Measurements from ENCODE around the gene STIM2.

The STIM2 gene

DNA sequence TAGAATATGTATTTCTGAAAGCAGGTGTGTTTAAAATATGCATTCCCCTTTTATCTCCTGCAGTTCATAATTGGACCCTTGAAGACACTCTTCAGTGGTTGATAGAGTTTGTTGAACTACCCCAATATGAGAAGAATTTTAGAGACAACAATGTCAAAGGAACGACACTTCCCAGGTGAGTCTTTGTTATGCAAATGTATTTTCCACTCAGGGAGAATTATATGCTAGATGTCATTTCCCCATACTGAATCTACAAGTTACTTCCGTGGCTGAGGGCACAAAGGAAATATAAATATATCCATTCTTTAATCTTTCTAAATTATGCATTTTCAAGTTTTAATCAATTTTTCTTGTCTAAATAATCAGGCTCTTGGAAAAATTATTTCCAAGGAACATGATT, 134.7 kb downstream of the STIM2 start:
- TF ChIP-seq, protein P1, sequence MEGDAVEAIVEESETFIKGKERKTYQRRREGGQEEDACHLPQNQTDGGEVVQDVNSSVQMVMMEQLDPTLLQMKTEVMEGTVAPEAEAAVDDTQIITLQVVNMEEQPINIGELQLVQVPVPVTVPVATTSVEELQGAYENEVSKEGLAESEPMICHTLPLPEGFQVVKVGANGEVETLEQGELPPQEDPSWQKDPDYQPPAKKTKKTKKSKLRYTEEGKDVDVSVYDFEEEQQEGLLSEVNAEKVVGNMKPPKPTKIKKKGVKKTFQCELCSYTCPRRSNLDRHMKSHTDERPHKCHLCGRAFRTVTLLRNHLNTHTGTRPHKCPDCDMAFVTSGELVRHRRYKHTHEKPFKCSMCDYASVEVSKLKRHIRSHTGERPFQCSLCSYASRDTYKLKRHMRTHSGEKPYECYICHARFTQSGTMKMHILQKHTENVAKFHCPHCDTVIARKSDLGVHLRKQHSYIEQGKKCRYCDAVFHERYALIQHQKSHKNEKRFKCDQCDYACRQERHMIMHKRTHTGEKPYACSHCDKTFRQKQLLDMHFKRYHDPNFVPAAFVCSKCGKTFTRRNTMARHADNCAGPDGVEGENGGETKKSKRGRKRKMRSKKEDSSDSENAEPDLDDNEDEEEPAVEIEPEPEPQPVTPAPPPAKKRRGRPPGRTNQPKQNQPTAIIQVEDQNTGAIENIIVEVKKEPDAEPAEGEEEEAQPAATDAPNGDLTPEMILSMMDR (IDR thresholded peaks at IDR 0.05): no peak
- Histone ChIP-seq H3K27ac (no peak overlapping the region), H3K4me3 (no peak overlapping the region)
- no peak for DNase-seq (ENCODE audit: low spot score)

DNA sequence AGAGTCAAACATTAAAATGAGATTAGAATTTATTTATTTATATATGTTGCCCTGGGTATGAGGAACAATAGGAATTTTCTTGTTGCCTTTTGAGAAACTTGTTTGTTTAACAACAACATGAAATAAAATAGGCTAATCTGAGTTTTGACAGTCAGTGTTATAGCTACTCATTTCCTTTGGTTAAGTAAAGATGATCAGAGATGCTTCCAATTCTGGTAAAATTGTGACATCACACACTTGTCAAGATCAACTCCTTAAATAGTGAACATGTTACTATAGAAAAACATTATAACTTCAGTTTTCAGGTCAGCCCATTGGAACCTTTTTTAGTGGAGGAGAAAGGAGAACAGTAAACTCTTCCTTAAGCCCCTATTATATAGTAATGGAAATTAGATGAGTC, 136.1 kb downstream of the STIM2 start:
- no peak overlapping the region for H3K4me3 ChIP-seq
- DNase-seq (ENCODE audit: low spot score): no peak
- TF ChIP-seq, protein P1 (IDR thresholded peaks at IDR 0.05): no peak
- H3K27ac ChIP-seq: no peak overlapping the region

DNA sequence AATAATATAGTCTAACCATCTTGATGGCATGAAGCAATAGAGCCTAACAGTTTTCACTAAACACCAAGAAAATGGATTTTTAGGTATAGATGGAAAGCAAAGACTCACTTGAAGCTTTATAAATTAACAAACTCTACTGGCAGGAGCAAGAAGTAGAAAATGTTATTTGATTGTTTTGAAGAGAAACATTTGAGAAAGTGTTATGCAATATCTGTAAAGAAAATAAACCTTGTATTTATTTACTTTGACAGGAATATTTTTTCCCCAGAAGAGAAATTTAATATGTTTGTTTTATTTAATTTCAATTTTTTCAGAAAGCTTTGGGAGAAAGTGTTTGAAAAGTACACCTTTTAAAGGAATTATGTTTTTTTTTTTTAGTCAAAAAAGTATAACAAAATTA, 139.0 kb downstream of the STIM2 start:
- H3K27ac ChIP-seq: no peak overlapping the region
- no peak for DNase-seq (ENCODE audit: low spot score)
- TF ChIP-seq, protein P1 (IDR thresholded peaks at IDR 0.05): no peak
- H3K4me3 ChIP-seq: no peak overlapping the region

DNA sequence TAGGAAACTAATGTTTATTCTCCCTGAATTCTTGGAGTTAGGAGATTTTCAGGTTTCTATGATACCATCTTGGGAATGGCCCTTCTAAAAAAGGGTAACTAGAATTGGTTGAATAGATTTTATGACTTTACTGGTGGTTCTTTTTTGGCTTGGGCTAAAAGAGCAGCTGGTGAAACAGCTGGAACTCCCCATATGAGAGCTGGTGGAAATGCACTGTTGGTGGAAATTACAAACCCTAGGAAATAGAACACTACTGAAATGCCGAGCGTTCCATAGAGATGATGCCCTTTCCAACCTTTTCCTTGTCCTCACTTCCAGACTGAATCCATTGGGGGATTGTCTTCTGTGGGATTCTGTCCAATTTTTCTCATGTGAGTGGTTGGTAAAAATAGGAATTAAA, 139.5 kb downstream of the STIM2 start:
- no peak overlapping the region for H3K4me3 ChIP-seq
- H3K27ac ChIP-seq: no peak overlapping the region
- no peak for DNase-seq (ENCODE audit: low spot score)
- TF ChIP-seq, protein P1 (IDR thresholded peaks at IDR 0.05): no peak

DNA sequence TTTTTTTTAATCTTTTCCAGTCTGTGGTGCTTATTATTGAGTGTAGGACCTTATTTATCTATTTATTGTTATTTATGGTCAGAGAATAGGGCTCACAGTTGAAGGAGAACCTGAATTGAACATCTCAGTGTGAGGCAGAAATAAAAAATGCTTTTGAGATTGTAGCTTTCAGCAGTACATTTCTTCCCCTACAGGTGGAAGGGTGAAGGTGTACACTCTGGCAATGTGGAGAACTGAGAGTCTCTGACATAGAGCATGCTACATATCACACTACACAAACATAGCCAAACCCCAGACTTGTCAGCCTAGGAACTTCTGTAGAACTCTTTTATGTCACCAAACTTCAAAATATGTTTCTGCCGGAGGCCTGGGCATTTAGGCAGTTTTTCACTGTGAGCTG, 140.2 kb downstream of the STIM2 start:
- Histone ChIP-seq H3K4me3 (no peak overlapping the region), H3K27ac (no peak overlapping the region)
- TF ChIP-seq, protein P1 (IDR thresholded peaks at IDR 0.05): no peak
- no peak for DNase-seq (ENCODE audit: low spot score)

DNA sequence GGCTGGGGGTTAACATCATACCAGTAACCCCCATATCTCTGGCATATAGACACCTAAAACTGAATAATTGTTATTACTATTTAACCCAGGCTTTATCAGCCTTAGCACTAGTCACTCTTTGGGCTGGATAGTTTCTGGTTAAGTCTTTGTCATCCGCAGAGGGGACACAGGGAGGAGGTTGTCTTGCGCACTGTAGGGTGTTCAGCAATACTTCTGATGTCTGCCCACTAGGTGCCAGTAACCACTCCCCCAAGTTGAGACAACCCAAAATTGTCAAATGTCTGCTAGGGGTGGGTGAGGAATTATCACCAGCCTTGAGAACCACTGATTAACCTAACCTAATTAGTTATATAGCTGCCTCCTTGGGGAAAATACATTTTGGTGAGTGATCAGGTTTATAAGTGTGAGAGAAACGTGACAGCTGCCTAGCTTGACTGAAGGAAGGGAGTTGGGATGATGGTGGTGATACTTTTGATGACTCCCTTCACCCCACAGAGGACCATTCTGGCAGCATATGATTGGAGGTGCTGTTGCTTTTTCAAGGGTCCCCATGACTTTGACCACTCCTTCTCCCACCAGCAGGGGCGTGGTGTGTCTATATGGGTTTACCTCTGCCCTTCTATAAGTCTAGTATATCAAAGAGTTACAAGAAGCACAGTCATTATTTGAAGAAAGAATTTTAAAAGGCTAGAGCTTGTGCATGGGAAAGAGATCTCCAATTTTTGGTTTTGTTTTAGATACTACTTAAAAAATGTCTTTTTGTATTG, 140.9 kb downstream of the STIM2 start:
- no peak overlapping the region for H3K4me3 ChIP-seq
- no peak for DNase-seq (ENCODE audit: low spot score)
- H3K27ac ChIP-seq: no peak overlapping the region
- TF ChIP-seq, protein P1 (IDR thresholded peaks at IDR 0.05): no peak

DNA sequence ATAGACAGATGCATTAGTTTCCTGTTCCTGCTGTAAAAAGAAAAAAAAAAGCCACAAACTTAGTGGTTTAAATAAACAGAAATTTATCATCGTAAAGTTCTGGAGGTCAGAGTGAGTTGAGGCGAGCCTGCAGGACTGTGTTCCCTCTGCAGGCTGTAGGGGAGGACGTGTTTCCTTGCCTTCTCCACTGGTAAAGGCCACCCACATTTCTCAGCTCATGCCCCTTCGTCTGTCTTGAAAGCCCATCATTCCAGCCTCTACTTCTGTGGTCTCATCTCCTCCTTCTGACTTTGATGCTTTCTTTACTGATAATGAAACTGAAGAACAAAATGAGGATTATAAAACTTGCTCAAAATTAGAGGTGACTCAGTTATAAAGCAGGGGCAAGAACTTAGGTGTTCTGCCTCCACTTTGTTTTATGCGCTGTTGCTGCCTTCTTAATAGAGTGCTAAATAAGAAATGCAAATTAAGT, 143.0 kb downstream of the STIM2 start:
- DNase-seq (ENCODE audit: low spot score): no peak

More for the DNA sequence above, 143.0 kb downstream of the STIM2 start:
- Histone ChIP-seq H3K27ac (no peak overlapping the region), H3K4me3 (no peak overlapping the region)
- TF ChIP-seq, protein P1 (IDR thresholded peaks at IDR 0.05): no peak

All from coronary artery (tissue), 2 donors.